Lower leg skin (tissue), 4 donors: ENCODE data around the gene ZDHHC5. TPM values are rescaled to one million over a fixed set of nuclear protein-coding genes. Genes with fewer than 3 reads are reported as not detected.

Experiments used
- DNase-seq, 2 donors: peaks; one replicate each; pipeline ENCODE4 v3.0.0-alpha.2; 2019; ENCODE audit warnings: low spot score in 2 of 2
- H3K4me3 ChIP-seq: fragments of 200-600 bp; sonication (generic); 2 replicates; pipeline ENCODE4 v1.5.1; 2017; ENCODE audit warnings: mild to moderate bottlenecking, low read depth; ENCODE audit not compliant: poor library complexity, severe bottlenecking
- POLR2A ChIP-seq, 2 donors: fragments of 450-650 bp; IDR thresholded peaks; one replicate each; pipeline ENCODE4 v1.6.1; 2016 to 2017; ENCODE audit warnings: antibody characterized with exemption in 2 of 2, mild to moderate bottlenecking in 1 of 2, moderate library complexity in 1 of 2
- WGBS, 2 donors: methylation state at CpG; one replicate each; pipeline ENCODE4 v1.1.5; 2018; 5-methylcytosine and 5-hydroxymethylcytosine counted together
- intact Hi-C: fragments of 100-400 bp; cut with DNase I; formaldehyde crosslinking; loops from one replicate; pipeline ENCODE4 v1.15.0; 2023; ENCODE audit warnings: low total_unique reads
- total RNA-seq, 4 donors: library from RNA; depleted of rRNA; stranded (reverse); fragments of >200 nt; gene quantifications; one replicate each; pipeline ENCODE4 v1.1.0, GENCODE V29; 2016
- TF ChIP-seq, protein P1 (sequence below), 3 donors: fragments of 450-650 bp; IDR thresholded peaks; one replicate each; pipeline ENCODE4 v1.5.1; 2016; ENCODE audit warnings: antibody characterized with exemption in 3 of 3, mild to moderate bottlenecking in 3 of 3, moderate library complexity in 2 of 3

Gene ZDHHC5
- total RNA-seq, 4 donors from 2014 or later = 72.9 to 99.1 (median 84.5) TPM

DNA sequence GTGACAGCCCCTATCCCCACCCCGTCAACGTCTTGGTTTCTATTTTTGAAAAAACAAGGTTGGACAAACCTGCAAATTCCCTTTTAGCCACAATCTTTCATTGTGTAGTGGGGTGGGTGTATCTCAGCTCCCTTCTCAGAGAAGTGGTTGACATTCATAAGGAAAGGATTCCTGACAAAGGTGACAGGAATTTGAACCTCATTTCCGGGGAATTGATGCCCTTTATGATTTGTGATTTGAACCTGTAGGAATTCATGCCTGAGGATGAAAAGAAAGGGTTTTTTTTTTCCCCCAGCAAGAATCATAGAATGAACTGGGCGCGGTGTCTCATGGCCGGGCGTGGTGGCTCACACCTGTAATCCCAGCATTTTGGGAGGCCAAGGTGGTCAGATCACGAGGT is 32.7 kb upstream of the ZDHHC5 start:
- TF ChIP-seq, protein P1, sequence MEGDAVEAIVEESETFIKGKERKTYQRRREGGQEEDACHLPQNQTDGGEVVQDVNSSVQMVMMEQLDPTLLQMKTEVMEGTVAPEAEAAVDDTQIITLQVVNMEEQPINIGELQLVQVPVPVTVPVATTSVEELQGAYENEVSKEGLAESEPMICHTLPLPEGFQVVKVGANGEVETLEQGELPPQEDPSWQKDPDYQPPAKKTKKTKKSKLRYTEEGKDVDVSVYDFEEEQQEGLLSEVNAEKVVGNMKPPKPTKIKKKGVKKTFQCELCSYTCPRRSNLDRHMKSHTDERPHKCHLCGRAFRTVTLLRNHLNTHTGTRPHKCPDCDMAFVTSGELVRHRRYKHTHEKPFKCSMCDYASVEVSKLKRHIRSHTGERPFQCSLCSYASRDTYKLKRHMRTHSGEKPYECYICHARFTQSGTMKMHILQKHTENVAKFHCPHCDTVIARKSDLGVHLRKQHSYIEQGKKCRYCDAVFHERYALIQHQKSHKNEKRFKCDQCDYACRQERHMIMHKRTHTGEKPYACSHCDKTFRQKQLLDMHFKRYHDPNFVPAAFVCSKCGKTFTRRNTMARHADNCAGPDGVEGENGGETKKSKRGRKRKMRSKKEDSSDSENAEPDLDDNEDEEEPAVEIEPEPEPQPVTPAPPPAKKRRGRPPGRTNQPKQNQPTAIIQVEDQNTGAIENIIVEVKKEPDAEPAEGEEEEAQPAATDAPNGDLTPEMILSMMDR (IDR thresholded peaks at IDR 0.05) = no peak
- TF ChIP-seq POLR2A (IDR thresholded peaks at IDR 0.05) = no peak
- no peak overlapping the region for H3K4me3 ChIP-seq
- intact Hi-C loops = no loop called here
- no peak for DNase-seq
- 76 to 83% methylated on average over 8 of the region's 8 CpGs for WGBS, 2 donors

DNA sequence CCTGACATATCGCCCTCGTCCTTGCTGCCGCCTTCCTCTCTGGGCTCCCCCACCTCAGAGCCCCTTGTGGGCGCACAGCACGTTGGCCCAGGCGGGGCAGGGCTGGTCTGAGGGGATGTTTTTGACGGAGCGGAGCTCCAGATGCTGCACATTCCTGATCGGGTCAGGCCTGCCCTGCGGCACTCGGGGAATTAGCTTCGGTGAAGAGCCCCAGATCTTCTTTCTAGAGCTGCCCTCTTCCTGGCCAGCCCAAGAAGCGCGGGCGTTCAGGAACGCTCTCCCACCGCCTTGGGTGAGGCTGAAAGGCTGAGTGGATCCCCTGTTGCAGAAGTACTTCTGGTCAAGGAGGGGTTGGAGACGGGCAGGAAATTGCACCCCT is 30.3 kb upstream of the ZDHHC5 start:
- H3K4me3 ChIP-seq = peak overlapping the region; percentile 64
- intact Hi-C loops = no loop called here
- no peak for DNase-seq
- TF ChIP-seq, protein P1 (IDR thresholded peaks at IDR 0.05) = no peak
- no peak for TF ChIP-seq POLR2A (IDR thresholded peaks at IDR 0.05)
- WGBS, 2 donors = 6 to 14% methylated on average over 15 to 18 of the region's 18 CpGs

DNA sequence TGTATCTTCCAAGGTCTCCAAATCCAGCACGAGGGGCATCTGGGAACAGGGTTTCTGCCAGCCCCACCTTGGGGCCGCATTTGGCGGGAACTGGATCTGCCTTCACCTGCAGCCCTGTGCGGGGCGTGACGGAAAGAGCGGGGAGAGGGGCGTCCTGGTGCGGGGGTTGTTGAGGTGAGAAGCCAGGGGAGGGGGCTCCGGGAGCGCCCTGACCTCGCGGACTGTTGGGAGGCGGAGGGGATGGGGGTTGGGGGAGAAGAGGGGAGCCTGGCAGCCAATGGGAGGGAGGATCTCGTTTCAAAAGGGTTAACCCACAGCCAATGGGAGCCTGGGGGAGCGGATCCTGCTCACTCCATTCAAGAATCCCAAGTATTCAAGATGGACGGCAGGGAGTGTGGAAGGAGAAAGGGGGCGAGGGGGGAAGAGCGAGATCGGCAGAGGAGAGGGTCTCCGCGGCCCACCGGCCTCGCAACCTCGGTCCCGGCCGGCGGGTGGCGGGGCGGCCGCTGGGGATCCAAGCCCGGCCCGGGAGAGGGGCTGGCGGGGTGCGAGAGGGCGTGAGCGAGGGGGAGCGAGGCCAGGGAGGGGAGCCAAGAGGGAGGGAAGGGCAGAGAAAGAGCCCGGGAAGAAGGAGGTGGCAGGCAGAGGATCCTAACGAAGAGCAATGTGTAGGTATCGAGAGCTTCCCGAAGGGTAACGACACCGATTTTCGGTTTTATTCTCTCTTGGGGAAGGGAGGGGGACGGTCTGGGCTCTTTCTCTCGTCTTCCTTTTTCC is 29.7 kb upstream of the ZDHHC5 start:
- TF ChIP-seq POLR2A (IDR thresholded peaks at IDR 0.05) = no peak
- TF ChIP-seq, protein P1 (IDR thresholded peaks at IDR 0.05) = no peak
- intact Hi-C loops = no loop called here
- peak in 1 of 2 donors; percentile 91 for DNase-seq
- 1% methylated on average over 37 to 46 of the region's 47 CpGs for WGBS, 2 donors
- H3K4me3 ChIP-seq = peak overlapping the region; percentile 64

DNA sequence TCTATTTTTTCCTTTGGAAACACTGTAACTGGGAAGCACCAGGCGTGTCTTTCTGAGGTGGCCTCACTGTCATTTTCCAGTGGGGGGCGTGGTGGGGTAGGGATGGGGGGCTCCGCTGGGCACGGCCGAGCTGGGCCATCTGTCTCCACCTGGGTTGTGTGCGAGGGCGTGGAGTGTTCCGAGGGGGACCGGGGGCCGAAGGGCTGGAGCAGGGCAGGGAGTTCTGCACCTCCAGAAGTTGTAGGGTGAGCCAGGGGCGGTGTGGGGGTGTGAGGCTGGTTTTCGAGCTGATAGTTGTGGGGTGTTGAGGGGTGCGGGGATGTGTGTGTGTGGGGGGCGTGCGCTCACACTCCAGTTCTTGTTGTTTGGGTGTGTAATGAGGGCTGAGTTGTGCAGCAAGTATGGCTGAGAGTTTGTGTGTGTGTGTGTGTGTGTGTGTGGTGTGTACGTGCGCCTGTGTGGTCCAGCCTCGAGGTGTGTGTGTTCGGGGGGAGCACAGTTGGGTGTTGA is 29.0 kb upstream of the ZDHHC5 start:
- TF ChIP-seq, protein P1 (IDR thresholded peaks at IDR 0.05) = no peak
- TF ChIP-seq POLR2A (IDR thresholded peaks at IDR 0.05) = no peak
- 0 to 4% methylated on average over 18 to 19 of the region's 19 CpGs for WGBS, 2 donors
- peak overlapping the region; percentile 64 for H3K4me3 ChIP-seq
- intact Hi-C loops = no loop called here
- no peak for DNase-seq

DNA sequence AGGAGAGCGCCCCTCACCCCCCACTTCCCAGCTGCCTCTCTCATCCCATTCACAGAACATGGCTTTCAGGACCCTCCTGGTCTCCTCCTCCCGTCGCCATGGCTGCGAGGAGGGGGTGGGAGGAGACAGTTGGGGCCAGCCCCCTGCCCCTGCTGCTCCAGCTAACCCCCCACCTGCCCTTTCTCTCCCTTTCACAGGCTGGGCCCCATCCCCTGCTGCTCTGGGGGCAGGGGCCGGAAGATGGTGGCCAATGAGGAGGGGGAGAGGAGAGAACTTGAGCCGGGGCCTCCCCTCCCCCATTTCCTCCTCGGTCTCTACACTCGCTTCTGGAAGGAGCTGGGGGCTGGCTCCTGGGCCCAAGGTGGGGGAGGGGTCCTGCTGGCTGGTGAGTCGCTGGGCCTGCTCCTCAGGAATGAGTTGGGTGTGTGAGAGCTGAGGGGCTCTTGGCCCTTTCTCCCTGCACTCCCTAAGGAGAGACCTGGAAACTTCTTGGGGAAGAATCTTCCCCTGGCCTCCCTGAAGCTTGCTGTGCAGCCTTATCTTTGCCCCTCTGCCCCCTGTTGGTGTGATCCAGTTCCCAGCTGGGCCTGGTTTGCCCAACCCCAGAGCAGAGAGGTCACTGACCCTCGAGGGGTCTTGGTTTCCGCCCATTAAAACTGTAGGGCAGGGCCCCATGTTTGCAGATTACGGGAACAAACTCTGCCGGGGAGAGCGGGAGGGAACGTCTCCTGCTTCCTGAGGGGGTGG is 28.4 kb upstream of the ZDHHC5 start:
- intact Hi-C loops = loop anchor here (5.0 kb wide), 2 partner anchors 72 to 297 kb away; partner anchors contain the start of gene UBE2L6
- 14 to 23% methylated on average over 14 to 15 of the region's 15 CpGs for WGBS, 2 donors
- TF ChIP-seq POLR2A (IDR thresholded peaks at IDR 0.05) = no peak
- TF ChIP-seq, protein P1 (IDR thresholded peaks at IDR 0.05) = no peak
- no peak for DNase-seq
- no peak overlapping the region for H3K4me3 ChIP-seq
